NCI-H1105 treated with DMSO at 0.1 percent for 48 hours (cell line): ENCODE results near the gene RBM47.
"Not testable (repeated sequence)": the region's sequence is repeated elsewhere in the genome, so short reads cannot be mapped to it uniquely, and the experiment has no call there.

Experiments
- DNase-seq: peaks from one replicate; lab custom pipeline; 2025; lab: John Stamatoyannopoulos, UW

Gene RBM47

DNA sequence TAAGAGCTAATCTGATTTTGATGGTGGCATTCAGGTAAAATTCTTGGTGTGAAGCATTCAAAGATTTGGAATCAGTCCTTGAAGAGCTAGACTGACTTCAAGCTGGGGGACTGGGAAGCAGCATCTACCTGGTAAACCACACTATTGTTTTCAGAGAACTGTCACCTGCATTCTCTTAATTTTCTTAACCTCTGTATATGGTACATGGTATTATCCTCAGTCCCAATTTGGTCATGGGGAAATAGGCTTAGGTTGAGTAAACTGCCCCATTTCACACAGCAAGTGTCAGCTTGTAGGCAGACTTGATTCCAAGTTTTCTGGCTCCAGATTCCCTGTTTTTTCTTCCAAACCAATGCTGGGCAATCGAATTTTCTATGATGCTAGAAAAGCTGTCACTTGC is 190.1 kb downstream of the RBM47 start:
- no peak for DNase-seq

DNA sequence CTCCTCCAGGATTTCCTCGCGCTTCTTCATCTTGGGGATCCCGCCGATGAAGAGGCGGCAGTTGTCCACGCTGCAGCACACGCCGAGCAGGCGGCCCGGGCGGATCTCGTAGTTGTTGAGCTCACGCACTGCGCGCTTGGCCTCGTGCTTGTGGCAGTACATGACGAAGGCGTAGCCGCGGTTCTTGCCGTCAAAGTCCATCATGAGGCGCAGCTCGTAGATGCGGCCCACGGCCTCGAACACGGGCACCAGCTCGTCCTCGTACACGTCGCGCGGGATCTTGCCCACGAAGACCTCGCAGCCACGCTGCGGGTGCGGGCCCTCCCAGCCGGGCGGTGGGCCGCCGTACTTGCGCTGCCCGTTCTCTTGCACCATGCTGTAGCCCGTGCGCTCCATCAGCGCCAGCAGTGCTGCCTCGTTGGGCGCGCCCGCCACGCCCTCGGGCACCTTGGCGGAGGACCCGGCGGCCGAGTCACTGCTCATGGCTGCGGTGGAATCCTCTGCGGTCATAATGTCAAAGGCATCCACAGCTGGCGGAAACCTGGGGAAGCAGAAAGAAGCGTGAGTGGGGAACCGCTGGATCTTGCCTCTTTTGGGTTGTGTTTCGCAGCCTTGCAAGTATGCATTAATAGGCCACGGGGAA is 191.2 kb downstream of the RBM47 start:
- no peak for DNase-seq

DNA sequence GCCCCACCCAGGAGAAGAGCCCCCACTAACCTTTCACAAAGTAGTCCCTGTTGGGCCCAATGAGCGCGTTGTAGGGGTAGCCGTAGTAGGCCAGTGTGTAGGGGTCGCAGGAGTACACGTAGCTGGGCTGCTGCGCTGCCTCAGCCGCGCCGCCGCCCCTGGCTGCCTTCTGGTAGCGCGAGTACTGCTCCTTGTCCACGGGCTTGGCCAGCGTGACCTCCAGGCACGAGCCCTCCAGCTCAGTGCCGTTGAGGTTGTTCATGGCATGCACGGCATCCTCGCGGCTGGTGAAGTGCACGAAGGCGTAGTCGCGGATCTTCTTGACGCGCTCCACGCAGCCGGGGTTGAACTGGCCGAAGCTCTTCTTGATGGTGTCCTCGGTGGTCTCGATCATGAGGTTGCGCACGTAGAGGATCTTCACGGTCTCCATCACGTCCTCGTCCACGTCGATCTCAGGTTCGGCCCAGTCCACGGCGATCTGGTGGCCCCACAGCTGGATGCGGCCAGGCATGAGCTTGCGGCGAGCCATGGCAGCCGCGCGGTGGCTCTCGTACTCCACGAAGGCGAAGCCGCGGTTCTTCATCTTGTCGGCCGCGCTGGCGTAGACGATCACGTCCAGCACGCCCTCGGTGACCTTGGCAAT is 191.8 kb downstream of the RBM47 start:
- DNase-seq: no peak

DNA sequence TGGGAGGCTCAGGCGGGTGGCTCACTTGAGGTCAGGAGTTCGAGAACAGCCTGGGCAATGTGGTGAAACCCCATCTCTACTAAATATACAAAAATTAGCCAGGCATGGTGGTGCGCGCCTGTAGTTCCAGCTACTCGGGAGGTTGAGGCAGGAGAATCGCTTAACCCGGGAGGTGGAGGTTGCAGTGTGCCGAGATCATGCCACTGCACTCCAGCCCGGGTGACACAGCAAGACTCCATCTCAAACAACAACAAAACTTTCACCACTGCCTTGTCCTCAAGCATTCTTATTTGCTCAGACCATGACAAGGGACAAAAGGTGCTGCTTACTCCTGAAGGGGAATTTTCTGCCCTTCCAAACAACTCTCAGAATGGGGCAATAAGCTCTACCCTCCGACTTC is 194.4 kb downstream of the RBM47 start:
- DNase-seq: not testable (repeated sequence)

DNA sequence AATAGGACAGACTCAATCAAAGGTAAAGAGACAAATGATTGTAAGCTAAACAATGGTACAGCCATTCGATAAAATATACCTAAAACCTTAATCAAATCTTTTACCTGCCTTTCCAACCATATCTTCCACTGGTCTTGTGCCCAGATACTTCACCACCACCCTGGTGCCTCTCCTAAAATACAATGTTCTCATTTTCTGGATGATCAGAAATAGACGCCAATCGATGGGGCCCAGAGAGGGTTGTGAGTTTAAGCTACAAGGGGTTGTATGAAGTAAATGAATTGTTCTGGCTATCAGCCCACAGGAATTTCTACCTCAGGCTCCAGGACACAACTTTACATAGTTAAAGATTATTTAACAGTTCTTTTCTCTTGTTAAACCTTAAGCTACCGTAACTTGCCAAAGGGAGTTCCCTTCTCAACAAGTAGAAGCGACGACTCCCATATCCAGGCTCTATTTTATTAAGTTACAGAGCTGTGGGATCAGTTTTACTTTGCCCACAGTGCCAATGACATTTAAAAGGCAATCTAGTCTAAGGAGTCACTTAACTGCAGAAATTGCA is 195.5 kb downstream of the RBM47 start:
- no peak for DNase-seq

DNA sequence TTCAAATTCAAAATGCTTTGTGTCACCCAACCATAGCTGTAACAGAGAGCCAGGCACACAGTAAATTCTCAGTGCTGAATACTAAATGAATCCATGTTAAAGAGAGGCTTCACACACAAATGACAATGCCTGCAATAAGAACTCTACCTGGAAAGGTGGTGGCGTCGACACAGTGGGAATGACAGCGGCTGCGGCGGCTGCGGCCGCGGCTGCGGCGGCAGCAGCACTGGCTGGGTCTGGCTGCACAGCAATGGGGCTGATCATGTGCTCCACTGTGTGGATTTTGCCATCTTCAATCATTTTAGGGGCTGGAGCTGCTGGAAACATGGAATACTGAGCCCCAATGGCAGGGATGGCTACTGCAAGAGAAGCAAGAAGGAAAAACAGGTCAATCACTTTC is 197.2 kb downstream of the RBM47 start:
- DNase-seq: no peak

DNA sequence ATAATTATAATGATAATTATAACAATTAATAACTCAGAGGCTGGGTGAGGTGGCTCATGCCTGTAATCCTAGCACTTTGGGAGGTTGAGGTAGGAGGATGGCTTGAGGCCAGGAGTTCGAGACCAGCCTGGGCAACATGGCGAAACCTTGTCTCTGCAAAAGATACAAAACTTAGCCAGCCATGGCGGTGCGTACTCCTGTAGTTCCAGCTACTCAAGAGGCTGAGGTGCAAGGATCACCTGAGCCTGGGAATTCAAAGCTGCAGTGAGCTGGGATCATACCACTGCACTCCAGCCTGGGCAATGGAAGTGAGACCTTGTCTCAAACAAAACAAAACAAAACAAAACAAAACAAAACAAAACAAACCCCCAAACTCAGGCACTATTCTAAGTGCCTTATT is 201.8 kb downstream of the RBM47 start:
- not testable (repeated sequence) for DNase-seq

DNA sequence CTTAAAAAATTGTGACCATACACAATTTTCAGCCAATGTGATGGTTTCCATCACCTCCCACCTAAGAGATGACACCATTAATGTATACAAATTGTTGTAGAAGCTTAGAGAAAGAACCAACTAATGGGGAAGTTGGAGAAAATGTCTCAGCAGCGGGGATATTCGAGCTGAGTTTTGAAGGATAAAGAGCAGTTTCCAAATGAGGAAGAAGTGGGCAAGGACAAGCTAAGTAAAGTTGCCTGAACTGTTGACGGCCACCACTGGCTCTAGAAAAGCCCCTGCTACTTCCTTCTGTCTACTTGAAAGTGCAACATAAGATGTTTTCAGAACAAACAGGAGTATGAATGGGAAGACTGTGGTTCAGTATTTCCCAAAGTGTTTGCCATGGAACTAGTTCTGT is 202.5 kb downstream of the RBM47 start:
- DNase-seq: no peak

DNA sequence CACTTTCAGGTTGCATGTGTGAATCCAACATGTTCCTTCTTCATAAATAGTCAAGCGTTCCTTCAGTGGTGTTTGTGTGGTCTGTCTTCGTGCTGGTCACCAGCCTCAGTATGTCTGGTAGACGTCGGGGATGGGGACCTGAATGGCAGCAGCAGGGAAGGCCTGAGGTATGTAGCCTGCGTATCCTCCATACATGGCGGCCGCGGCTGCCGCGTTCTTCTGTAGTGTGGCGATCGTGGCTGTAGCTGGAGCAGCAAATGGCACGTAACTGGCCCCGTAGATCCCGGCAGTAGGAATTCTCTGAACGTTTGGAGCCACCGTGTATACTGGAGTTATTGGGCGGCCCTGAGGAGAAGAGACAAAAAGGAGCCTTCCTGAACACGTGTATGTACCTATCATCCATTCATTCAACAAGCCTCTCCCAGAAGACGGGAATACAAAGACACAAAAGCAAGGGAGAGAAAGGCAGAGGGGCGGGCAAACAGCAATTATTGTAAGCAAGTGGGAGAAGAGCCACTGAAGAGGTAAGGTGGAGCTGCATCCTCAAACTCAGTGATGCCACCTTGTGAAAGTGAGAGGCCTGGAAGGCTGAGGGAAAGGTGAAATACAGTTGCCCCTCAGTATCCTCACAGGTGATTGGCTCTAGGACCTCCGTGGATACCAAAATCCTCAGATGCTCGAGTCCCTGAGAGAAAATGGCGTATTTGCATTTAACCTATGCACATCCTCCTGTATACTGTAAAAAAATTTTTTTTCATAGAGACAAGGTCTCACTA is 203.7 kb downstream of the RBM47 start:
- DNase-seq: no peak

DNA sequence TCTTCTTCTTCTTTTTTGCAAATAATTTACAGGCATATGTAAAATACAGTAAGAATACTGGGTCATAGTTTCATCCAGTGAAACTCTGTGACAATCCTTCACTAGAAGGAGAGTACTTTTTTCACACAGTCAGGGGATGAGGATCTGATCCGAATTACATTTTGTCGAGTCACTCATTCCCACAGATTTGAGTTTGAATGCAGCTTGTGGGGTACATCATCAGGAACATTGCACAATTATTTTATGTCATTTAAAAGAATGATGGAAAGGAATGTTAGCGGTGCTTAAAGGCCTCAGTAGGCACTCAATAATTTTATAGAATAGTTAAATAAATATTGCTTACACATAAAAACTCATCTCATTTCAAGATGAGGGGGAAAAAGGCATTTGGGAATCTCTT is 205.9 kb downstream of the RBM47 start:
- DNase-seq: no peak

DNA sequence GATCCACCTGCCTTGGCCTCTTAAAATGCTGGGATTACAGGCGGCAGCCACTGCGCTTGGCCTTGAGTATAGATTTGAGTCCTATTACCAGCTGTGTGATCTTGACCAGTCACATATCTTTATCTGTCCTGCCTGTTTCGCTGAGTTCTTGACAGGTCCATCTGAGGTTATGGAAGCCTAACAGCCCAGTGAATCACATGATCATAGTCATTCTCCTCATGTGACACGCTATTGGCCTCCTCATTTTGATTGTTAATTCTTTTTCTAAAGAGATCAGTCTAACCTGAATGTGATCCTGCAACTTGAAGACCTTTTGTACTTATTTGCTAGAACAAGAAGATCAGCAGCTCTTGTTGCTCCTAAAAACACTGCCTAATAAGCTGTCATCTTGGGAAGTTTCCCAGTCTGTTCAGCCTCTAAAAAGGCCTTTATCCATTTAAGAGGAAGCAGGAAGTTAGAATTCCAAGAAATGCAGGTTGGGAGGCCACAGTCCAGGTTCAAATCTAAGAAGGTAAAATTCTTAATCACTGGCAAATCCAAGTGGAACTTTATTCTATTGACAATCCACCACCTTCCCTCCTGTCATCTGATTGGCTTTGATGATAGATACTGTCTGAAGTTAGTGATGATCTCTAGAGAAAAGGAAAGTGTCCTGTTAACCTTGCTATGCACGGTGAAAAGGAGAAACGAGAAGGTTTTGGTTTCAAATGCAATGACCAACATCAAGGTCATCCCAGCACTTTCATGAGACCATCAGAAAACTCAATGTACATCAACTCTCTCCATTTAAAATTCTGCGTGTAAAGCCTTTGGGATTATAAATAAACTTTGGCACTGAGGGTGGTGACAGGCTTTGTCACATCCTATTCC is 207.6 kb downstream of the RBM47 start:
- no peak for DNase-seq

DNA sequence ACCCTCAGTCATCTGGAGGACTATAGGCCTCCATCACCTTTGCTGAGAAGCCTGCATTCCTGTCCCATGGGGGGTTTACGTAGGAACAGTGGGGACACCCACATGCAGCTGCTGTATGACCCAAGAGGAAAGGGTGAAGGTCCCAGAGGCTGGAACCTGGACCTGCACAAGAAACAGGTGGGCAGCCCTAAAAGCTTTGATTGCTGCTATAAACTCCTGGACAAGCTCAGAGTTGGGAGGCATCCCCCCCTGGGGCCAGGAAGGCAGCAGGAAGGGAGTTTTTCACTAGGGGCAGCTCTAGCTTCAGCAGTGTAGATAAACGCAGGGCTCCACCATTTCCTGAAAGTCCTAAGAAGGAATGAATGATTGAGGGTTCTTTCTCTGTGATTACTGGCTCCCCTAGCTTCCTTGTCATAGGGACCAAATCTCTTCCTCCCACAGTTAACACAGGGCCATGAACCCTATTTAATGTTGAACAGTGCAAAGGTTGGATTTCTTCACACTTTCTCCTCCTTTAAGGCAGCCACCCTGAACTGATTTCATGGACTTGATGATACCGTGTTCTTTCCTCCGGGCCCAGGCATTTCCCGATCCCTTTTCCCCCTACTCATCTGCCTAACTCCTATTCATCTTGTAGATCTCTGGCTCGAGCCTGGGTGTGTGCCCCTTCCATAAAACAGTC is 210.3 kb downstream of the RBM47 start:
- DNase-seq: no peak

DNA sequence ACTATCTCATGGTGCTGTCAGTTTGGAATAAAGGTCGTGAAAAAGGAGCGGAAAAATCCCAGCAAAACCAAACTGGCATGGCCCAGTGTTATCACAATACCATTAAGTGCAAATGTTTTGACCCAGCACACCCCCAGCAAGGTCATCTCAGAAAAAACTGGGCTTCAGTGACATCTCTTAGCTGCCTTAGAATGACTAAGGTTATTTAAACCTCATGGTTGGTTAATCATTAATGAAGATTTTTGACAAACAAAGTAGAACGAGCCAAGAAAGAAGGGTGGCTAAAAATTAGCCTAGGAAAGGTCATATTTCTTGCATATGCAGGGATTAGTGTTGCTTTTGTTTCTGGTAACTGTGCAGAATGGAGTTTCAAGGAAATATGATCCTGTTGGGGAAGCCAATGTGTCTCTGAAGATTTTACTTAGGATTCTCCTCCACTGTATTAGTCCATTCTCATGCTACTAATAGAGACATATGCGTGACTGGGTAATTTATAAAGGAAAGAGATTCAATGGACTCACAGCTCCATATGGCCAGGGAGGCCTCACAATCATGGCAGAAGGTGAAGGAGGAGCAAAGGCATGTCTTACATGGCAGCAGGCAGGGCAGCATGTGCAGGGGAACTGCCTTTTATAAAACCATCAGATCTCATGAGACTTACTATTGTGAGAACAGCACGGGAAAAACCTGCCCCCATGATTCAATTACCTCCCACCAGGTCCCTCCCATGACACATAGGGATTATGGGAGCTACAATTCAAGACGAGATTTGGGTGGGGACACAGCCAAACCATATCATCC is 211.0 kb downstream of the RBM47 start:
- no peak for DNase-seq

DNA sequence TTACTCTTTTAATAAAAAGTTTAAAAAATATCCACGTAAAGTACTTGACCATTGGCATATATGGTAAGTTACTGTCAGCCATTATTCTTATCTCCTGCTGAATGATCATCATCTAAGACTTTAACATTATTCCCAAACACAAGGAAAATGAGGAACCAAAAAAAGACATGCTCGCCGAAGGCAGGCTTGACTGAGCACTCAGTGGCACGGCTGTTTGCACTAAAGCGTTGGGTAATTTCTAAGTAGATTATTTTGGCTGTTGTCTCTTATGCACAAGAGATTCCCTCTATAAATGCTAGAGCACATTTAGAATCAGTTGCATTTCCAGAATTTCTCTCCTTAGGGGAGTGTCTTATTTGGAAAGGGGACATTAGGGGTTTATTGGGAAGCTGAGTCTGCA is 211.7 kb downstream of the RBM47 start:
- DNase-seq: no peak

DNA sequence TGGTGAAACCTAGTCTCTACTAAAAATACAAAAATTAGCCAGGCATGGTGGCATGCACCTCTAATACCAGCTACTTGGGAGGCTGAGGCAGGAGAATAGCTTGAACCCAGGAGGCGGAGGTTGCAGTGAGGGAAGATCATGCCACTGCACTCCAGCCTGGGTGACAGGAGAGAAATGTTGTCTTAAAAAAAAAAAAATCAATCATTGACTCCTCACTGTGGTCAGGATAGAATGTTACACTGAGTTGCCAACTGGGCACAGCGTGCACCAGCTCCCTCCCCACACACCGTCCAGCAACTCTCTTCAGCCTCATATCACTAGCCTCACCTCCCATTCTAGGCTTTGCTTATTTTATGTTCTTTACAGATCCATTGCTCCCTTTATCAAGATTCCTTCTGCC is 215.0 kb downstream of the RBM47 start:
- no peak for DNase-seq

DNA sequence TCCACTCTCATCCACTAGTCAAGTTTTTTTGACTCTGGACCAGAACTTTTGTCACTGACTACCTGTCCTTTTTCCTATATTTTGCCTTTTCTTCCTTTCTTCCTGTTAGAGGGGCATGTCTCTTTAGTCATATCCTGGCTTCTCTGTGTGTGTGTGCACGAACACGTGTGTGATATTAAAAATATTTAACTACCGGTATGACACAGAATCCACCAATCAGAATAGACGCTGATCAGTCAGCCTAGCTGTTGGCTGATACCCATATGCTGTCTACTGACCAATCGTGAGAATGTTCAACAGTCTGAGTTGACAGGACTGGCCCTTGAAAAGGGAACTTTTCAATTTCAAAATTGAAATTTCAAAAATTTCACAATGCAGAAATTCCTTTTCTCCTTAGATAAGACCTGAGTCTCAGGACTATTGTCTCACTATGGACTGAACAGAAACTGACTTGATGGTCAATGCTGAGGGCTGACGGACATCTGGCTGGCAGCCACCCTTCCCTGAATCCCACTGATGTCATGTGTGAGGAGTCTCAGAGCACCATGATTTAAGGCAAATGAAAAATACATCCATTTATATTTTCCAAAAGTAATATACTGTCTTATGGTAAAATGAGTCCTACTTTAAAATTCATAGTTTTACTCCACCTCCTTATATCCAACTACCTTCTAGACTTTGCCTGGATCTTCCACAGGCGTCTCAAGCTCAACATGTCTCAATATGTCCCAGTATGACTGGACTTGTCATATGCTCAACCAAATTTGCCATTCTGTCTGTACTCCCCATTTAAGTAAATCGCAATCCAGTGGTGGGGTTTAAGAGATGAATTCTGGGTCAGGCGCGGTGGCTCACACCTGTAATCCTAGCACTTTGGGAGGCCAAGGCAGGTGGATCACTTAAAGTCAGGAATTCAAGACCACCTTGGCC is 216.5 kb downstream of the RBM47 start:
- no peak for DNase-seq

DNA sequence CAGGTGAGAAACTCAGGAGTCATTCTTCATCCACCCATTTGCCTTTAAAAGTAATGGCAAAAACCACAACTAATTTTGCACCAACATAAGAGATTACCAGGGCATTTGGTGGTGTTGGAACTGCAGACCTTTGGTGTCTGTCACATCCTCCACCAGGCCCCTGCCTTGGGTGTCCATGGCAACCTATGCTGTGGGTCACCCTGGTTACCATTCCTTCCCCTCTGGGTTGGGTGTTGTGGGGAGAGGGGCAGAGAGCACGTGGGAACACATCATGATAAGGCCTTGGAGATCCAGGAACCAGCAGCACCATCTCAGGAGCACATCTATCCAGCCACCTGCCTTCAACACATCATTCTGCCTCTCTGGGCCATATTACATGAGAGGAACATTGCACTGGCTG is 217.3 kb downstream of the RBM47 start:
- no peak for DNase-seq

DNA sequence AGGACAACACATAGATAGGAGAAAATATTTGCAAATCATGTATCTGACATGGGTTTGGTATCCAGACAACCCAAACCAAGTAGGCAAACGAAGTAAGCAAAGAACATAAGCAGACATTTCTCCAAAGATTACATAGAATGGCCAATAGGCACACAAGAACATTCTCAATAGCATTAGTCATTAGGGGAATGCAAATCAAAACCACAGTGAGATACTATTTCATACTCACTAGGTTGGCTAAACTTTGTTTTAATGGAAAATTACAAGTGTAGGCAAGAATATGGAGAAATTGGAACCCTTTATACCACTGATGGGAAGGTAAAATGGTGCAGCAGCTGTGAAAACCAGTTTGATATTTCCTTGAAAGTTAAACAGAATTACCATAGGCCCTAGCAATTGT is 219.8 kb downstream of the RBM47 start:
- DNase-seq: no peak

DNA sequence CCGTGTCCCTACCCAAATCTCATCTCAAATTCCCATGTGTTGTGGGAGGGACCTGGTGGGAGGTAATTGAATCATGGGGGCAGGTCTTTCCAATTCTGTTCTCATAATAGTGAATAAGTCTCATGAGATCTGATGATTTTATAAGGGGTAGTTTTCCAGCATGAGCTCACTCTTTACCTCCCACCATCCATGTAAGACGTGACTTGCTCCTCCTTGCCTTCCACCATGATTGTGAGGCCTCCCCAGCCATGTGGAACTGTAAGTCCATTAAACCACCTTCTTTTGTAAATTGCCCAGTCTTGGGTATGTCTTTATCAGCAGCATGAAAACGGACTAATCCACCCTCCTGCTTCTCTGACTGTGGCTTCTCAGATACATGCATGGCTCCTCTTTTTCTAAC is 222.2 kb downstream of the RBM47 start:
- DNase-seq: not testable (repeated sequence)

DNA sequence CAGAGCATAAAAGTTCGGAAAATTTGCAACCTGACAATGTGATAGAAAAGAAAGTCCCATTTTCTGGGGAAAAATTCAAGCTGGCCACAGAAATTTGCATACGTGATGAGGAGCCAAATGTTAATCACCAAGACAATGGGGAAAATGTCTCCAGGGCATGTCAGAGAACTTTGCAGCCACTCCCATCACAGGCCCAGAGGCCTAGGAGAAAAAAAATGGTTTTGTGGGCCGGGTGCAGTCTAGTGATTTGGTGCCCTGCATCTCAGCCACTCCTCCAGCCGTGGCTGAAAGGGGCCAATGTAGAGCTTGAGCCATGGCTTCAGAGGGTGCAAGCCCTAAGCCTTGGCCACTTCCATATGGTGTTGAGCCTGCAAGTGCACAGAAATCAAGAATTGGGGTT is 223.3 kb downstream of the RBM47 start:
- DNase-seq: no peak
